ENCODE data around the gene WASL. TPM values are rescaled to one million over a fixed set of nuclear protein-coding genes. Genes with fewer than 3 reads are reported as not detected.

Gene WASL
- total RNA-seq, 1 experiment from 2014 or later = 39.3 TPM

GRCh38 chr7:123724817-123725253 is 24.0 kb downstream of the WASL start:
- no peak overlapping the region for H3K14ac ChIP-seq (ENCODE audit: insufficient read depth, low read length)
- no peaks in the 10 kb centered on the region for H3K9me3 ChIP-seq (ENCODE audit: control insufficient read depth, low read depth, low read length)
- no peaks in the 10 kb centered on the region for H3K23me2 ChIP-seq (ENCODE audit: insufficient read length, low read depth, low read length, poor library complexity, severe bottlenecking)
- Mint-ChIP-seq H3K4me1 (peaks cover 31% of the 10 kb centered on the region in 2 experiments), H3K36me3 (ENCODE audit: insufficient read depth in 1 of 3, low read depth in 3 of 3) (peaks cover 0 to 7% (median 2%) of the 10 kb centered on the region in 3 experiments; a peak in 3 of 7 replicates), H3K9me3 (peaks cover 0 to 2% of the 10 kb centered on the region in 2 experiments; a peak in 1 of 5 replicates), H3K4me3 (no peak overlapping the region), H3K27ac (no peak overlapping the region; a peak in 1 of 7 replicates), H3K27me3 (ENCODE audit: low read depth) (no peaks in the 10 kb centered on the region)
- no peak overlapping the region for H3K4ac ChIP-seq (ENCODE audit: low read depth, low read length)
- WGBS (ENCODE audit: extremely low coverage, insufficient read length, low lambda C conversion rate) = no CpG with 5 or more reads among the region's 3 CpGs
- no peaks in the 10 kb centered on the region for H3K4me1 ChIP-seq (ENCODE audit: insufficient read depth, low read length)
- no peak overlapping the region for H2BK12ac ChIP-seq (ENCODE audit: insufficient read length, low read depth, low read length)
- TF ChIP-seq CTCF (conservative IDR thresholded peaks at IDR 0.05) = no peak
- H3T11ph ChIP-seq (ENCODE audit: low read length) = no peak overlapping the region
- no peak overlapping the region for H3K18ac ChIP-seq (ENCODE audit: insufficient read length, low read depth, low read length)
- H3K23ac ChIP-seq (ENCODE audit: insufficient read length, low read depth, low read length) = no peak overlapping the region
- no peak overlapping the region for H2BK15ac ChIP-seq (ENCODE audit: low read depth, low read length)
- H2BK20ac ChIP-seq (ENCODE audit: low read depth, low read length, poor library complexity, severe bottlenecking) = no peak overlapping the region
- H3K27ac ChIP-seq (ENCODE audit: insufficient read length, low read depth, low read length) = no peak overlapping the region
- no peak overlapping the region for H3K4me2 ChIP-seq (ENCODE audit: insufficient read depth, insufficient read length, low read length)
- no peak overlapping the region for H4K91ac ChIP-seq (ENCODE audit: insufficient read length, low read depth, low read length)
- H2BK5ac ChIP-seq (ENCODE audit: insufficient read length, low read length) = no peak overlapping the region
- no peak overlapping the region for H2BK120ac ChIP-seq (ENCODE audit: low read depth, low read length, poor library complexity, severe bottlenecking)
- no peak overlapping the region for H3K9ac ChIP-seq (ENCODE audit: extremely low read depth, insufficient read length, low read length)
- no peak overlapping the region for H2AFZ ChIP-seq (ENCODE audit: low read length)
- no peak overlapping the region for H4K8ac ChIP-seq (replicated peaks; ENCODE audit: insufficient read length, low read depth, low read length)
- no peak overlapping the region for H3K56ac ChIP-seq (ENCODE audit: insufficient read length, low read depth, low read length)
- no peaks in the 10 kb centered on the region for H3K79me1 ChIP-seq (ENCODE audit: insufficient read depth, low read depth, low read length, poor library complexity, severe bottlenecking)
- no peaks in the 10 kb centered on the region for H3K27me3 ChIP-seq (ENCODE audit: insufficient read depth, low read length)
- DNase-seq = no peak
- no peak overlapping the region for H4K5ac ChIP-seq (ENCODE audit: insufficient read length, low read depth, low read length)
- no peaks in the 10 kb centered on the region for H4K20me1 ChIP-seq (ENCODE audit: control insufficient read depth, insufficient read depth, insufficient read length)
- no peak overlapping the region for H2AK5ac ChIP-seq (ENCODE audit: insufficient read length, low read length)
- peaks cover 11% of the 10 kb centered on the region; the same call in 1 of the 2 replicates for H3K79me2 ChIP-seq (ENCODE audit: insufficient read depth, low read length)
